HG02798 (cell line): Measurements from ENCODE around the gene TM4SF1.
"Not testable (repeated sequence)": the region's sequence is repeated elsewhere in the genome, so short reads cannot be mapped to it uniquely, and the experiment has no call there.

ENCODE experiments used
- ATAC-seq: cut with Tn5 transposase; IDR thresholded peaks from one replicate; pipeline ENCODE4 v1.9.1; 2021; ENCODE audit warnings: mild to moderate bottlenecking; ENCODE audit not compliant: unreplicated experiment, poor library complexity

Gene TM4SF1

DNA sequence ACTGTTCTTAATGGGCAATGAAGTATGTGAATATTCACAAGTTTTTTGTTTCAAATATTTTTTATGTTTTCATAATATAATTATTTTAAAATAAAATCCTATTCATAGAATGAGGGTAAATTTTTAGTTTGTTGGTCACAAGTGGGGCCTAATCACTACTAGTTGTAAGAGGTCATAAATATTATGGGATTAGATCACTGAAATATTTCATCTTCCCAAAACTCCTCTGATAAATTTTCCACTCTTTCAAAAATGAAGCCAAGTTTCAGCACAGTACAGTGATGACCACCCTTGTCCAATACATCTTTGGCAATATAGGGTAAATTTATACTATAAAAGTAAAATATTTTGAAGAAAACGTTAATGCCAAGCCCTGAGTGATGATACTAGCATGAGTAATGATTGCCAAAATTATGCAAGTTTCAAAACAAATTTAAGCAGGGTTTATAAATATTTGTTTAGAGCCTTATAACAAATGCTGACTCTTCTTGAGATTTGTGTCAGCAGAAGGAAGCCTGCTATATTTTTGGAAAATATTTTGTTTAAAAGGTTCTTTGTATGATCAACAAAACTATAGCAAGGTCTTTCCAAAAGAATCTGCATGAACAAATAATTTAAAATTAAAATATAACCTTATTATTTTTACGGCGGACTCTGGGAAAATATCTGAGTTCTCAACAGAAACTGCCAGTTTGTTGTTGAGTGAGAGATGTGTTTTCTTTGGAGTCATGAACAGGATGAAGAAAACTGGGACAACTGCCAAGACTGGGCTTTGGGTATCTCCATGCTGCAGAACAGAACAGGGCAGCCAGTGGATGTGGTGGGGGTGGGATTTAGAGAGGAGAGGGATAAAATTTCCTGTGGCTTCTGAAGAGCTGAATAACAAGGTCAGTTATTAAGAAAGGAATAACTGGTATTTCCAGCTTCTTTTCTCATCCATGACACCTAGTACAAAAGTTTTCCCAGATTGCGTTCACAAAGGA, 17.9 kb upstream of the TM4SF1 start:
- no peak for ATAC-seq

DNA sequence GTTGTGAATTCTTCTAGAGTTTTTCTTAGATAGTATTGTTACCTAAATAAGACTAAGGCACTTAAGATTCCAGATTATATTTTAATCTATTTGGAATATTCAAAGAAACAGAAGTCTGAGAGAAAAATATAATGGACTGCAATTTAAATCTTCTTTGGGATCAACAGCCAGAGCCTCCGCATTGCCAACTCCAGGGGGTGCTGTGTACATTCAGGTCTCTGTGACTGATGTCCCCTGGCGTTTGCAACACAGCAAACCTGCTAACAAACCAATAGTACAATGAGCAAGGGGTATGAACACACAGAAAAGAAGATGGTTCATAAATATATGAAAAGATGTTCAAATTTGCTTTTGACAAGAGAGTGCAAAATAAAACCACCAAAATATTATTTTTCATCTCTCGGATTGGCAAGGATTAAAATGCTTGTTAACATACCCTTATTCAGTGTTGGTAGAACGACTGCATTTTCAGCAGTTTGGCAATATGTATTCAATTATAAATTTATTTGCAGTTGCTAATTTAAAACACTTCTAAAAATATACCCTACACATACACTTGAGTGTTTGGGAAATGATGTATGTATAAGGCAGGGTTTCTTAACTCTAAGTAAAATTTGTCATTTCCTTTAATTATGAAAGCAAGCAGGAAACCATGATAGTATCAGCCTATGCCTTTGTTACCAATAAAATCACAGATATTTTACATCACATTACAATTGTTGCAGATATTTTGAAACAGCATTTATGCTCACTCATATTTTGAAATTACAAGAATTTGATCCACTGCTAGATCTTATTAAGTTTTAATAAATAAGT, 16.1 kb upstream of the TM4SF1 start:
- peak; percentile 83 for ATAC-seq

DNA sequence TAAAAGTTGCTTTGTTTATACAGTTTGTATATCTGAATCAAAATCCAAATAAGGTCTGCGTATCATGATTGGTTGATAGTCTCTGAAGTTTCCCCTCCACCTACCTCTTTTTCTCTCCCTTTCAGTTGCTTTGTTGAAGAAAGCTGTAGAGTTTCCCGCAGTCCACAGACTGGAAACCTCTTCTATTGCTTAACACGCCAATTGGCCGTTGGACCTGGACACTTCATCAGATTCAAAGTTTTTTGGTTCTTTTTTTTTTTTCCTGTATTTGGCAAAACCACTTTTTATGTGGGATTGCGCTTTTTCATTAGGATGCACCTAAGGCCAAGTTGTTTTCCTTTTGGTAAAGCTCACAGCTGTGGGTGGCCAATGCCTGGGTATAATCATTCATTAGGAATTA, 14.5 kb upstream of the TM4SF1 start:
- ATAC-seq = no peak

DNA sequence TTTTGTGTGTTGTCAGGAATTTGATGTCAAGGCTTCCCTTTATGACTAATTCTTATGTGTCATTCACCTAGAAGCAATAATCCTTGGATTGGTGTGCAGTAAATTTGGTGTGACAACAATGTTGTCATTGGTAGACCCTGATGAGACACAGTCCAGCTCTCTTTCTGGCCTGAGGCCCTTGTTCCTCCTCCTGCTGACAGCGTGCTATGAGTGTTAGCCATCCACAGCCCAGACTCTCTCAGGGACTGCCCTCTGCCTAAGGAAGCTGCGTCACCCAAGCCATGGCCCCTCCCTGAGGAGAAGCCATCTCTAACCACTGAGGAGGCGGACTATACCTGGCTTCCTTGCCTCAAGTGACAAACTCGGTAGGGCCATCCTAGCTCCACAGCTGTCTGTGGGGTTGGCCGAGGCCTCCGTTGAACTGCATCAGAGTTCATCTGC, 13.3 kb upstream of the TM4SF1 start:
- no peak for ATAC-seq

DNA sequence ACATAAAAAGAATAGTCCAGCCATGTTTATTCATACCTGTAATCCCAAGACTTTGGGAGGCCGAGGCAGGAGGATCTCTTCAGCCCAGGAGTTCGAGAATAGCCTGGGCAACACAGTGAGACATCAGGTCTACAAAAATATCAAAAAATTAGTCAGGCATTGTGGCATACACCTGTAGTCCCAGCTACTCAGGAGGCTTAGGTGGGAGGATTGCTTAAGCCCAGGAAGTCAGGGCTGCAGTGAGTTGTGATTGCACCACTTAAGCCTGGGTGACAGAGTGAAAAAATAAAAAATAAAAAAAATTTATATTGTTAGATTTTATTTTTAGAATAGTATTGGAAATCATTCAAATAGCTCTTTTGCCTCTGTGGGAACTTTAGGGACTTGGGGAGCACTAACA, 12.8 kb upstream of the TM4SF1 start:
- no peak for ATAC-seq

DNA sequence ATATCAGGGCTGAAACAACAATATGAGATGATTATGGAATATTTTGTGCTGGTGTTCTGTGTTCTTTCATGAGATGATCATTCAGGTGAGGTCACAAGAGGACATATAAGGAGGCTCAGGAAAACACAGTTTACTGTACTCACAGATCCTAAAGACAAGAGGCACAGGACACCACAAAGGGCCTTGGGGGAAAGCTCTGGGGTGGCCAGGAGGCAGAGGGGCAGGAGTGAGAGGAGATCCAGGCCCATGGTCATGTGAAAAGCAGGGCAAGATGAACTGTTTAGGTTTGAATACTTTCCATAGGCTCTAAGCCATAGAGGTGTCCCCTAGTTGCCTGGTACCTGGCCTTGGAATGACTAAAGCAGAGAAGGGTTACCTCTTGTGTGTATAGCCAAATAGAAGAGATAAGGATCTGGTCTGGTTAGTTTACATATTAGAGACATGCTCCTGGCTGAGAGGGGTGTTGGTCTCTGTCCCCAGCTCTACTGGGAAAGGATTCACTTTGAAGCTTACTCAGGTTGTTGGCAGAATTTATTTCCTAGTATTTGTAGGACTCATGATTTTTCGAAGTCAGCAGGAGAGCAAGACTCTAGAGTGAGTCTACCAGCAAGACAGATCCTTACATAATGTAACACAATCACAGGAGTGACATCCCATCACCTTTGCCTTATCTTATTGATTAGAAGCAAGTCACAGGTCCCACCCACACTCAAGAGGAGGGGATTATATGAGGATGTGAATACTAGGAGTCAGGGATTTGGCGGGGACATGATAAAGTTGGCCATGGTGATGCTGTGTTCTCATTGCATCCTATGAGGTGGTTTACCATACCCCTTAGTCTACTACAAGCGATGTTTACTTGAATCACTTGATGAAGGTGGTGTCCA, 11.3 kb upstream of the TM4SF1 start:
- no peak for ATAC-seq

DNA sequence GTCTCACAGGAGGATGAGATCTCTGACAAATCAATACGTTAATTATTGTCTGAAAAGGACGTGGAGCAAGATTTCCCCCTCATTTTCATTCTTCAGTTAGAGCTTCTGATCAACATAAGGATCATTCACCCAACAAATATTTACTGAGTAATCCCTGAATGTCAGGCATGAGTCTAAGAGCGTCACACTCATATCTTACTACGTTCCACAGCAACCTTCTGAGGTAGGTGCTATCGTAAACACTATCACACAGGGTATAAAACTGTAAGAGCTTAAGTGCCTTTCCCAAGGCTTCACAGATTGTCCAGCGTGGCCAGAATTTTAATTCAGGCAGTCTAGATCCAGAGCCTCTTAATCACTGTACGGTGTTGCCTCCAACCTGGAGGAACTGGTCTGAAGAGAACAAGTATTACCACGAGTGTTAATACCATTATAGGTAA, 10.6 kb upstream of the TM4SF1 start:
- ATAC-seq = no peak

DNA sequence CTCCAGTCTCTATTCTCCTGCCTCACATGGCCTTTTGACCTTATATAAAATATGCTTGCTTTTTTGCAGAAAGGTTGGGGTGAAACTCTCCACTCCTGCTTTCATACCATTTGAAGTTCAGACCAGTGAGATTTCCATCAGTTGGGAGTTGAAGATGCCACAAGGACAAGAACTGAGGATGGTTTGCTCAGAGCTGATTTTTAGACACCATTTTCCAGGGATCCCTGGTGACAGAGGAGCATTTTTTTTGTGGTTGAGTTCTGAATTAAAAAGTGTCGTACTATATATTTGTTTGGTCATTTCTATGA, 8.8 kb upstream of the TM4SF1 start:
- ATAC-seq = no peak

DNA sequence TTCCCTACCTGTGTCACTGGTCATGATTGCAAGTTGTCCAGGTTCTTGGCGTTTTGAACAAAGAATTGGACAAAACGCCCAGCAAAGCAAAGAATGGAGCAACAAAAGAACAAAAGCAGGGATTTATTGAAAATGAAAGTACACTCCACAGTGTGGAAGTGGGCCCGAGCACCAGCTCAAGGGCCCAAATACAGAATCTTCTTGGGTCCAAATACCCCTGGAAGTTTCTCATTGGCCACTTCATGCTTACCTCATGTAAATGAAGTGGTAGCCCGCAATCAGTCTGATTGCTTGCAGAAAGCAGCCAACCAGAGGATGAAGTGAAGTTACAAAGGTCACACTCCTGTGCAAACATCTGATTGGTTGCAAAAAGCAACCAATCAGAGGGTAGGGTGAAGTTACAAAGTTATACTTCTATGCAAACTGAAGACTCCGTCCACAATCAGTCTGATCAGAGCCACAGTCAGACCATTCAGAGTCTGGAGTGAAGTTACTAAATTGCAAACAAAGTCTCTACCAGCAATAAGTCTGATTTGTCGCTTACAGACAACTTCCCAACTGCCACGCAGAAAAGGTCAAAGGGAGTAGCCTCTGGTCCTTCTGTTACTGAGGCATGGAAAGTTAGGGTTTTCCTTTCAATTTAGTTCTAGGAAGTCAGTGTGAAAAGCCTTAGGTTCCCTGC, 8.3 kb upstream of the TM4SF1 start:
- no peak for ATAC-seq

DNA sequence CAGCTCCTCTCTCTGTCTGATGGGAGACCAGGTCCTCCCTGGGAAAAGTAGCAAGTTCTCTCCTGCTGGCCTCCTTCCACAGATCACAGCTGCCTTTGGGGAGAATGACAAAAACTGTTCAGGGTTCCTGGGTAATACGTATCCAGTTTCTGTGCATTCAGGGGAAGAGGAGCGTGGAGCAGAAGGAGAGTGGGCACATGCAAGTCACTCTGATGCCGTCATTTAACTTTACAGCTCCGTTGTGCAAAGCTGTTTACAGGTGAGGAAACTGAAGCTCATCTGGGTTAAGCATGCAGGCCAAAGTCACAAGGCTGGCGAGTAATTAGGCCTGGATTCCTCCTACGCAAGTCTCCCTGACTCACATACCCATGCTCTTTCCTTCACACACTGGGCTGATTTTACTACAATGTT, 7.5 kb upstream of the TM4SF1 start:
- ATAC-seq = no peak

DNA sequence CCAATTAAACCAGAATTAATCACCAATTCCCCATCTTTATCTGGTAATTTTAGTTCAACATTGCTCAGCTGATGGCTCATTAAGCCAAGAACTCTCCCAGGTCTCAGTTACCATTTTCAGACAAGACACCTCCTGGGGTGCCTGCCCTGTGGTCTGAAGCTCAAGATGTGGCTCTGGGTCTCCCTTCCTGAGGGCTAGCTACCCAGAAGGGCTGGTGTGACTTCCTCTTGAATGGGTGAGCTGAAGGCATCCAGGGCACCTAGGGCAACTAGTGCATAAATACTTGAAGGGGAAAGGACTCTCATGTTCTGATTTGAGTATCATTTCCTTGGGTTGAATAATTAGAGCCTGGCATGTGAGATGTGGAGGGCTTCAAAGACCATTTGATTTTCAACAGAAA, 6.7 kb upstream of the TM4SF1 start:
- no peak for ATAC-seq

DNA sequence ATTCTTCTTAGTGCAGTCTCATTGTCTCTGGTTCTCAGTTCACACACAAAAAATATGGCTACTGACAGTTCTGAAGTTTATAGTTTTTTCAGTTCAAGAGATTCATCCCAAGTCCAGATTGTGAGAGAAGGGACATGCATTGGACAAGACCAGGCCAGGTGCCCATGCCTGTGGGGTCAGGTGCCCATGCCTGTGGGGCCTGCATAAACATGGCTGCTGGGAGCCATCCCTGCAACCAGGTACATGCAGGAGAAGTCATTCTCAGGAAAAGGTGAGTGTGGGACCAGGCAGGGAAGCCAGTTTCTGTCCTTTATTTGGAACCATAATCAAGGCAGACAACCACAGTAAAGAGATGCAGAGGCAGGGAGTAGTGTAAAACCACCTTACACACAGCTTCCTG, 6.3 kb upstream of the TM4SF1 start:
- no peak for ATAC-seq

DNA sequence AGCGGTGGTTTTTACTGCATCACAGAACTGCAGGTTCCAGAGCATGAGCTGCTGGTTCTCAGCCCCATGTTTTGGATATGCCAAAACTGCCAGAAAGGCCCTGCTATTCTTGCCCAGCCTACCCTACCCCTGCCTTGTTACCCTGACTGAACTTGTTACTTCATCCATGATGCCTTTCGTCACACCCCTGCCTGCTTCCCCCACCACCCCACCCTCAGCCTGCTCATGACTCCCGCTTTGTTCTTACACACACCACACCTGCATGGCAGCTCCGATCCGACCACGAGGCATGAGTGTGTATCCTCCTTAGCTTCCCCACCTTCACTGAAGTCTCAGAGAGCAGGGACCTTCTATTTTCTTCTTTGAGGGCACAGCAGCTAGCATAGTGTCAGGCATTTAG, 5.1 kb upstream of the TM4SF1 start:
- no peak for ATAC-seq

DNA sequence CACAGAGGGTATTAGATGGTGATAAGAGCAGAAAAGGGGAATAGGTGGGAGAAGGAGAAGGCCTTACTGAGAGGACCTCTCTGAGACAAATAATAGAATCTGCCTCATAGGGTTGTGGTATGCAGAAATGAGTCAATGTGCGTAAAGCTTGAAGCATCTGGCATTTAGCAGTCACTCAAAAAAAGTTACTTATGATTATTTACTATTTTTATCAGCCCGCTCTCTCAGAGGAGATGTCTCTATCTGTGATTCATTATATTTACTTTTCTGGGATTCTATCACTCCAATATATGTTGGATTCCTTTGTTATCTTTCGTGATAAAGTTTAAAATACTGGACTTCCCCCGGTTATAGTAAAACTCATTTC, 4.6 kb upstream of the TM4SF1 start:
- ATAC-seq = peak; percentile 63

DNA sequence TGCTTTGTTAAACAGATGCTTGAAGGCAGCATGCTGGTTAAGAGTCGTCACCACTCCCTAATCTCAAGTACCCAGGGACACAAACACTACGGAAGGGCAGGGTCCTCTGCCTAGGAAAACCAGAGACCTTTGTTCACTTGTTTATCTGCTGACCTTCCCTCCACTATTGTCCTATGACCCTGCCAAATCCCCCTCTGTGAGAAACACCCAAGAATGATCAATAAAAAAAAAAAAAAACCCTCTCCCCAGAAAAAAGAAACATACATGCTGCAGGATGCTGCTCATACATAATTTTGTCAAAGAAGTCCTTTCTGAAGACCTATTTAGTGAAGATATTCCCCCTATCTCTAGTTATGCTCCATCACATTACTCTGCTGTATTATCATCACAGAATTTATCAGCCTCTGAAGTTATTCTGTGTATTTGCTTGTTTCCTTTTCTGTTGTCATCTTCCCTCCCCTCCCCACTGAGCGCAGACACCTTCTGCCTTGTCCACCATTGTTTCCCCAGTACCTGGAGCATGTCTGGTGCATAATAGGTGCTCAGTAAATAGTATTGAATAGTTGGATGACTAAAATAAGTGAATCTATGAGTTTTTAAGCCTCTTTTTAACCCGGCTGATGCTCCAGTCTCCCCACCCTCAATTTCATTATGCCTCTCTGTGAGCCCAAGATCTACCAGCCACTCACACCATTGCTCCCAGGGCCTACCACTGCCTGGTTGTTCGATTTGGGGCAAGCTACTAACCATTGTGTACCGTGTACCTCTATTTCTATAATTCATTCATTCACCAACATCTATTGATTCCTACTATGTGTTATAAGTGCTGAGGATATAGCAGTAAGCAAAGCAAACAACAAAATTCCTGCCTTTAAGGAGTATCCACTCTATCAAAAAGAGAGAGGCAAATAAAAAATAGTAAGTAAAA, 4.0 kb upstream of the TM4SF1 start:
- no peak for ATAC-seq

DNA sequence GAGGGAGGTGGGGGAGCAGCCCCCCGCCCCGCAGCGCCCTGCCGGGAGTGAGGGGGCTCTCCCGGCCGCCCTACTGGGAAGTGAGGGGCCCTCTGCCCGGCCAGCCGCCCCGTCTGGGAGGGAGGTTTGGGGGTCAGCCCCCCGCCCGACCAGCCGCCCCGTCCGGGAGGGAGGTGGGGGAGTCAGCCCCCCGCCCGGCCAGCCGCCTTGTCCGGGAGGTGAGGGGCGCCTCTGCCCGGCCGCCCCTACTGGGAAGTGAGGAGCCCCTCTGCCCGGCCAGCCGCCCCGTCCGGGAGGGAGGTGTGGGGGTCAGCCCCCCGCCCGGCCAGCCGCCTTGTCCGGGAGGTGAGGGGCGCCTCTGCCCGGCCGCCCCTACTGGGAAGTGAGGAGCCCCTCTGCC, 2.8 kb upstream of the TM4SF1 start:
- not testable (repeated sequence) for ATAC-seq

DNA sequence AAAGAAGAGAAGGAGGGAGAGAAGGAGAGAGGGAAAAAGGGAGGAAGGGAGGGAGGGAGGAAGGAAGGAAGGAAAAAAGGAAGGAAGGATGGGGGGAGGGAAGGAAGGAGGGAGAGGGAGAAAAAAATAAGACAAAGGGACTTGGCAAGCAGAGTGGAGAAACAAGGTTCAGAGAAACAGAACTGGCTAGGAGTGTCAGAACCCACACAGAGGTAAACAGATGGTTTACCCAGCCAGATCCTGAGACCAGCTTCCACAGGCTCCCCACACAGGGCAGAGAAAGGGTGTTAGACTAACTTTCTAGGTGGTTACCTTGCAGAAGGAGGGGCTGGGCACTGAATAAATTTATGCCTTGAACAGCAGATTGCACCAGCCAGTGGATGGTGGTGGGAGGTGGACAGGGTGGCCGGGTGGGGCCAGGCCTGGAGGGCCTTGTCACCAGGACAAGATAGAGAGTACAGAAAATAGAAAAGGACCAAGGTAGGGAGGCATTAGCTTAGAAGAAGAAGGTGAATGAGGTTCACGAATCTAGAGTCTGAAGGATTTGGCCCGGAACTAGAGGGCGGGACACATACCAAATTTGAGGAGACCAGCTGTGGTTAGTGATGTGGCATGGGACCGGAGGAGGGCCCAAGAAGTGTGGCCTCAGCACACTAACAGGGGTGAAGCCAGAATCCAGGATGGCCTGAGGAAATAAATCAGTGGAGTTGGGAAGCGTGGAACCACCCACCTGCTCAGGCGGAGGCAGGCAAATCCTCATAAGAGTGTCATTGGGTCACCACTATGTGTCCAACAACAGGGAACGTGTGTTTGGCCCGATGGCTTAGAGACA, 1.2 kb upstream of the TM4SF1 start:
- ATAC-seq = no peak
